NCI-H526 treated with DMSO at 0.1 percent for 48 hours (cell line): ENCODE measurements around the gene REXO1.

Experiments
- DNase-seq: peaks from one replicate; lab custom pipeline; 2025; lab: John Stamatoyannopoulos, UW

The REXO1 gene

GRCh38 chr19:1766800-1767352 lies 81.4 kb downstream of the REXO1 start:
- DNase-seq, result no peak

DNA sequence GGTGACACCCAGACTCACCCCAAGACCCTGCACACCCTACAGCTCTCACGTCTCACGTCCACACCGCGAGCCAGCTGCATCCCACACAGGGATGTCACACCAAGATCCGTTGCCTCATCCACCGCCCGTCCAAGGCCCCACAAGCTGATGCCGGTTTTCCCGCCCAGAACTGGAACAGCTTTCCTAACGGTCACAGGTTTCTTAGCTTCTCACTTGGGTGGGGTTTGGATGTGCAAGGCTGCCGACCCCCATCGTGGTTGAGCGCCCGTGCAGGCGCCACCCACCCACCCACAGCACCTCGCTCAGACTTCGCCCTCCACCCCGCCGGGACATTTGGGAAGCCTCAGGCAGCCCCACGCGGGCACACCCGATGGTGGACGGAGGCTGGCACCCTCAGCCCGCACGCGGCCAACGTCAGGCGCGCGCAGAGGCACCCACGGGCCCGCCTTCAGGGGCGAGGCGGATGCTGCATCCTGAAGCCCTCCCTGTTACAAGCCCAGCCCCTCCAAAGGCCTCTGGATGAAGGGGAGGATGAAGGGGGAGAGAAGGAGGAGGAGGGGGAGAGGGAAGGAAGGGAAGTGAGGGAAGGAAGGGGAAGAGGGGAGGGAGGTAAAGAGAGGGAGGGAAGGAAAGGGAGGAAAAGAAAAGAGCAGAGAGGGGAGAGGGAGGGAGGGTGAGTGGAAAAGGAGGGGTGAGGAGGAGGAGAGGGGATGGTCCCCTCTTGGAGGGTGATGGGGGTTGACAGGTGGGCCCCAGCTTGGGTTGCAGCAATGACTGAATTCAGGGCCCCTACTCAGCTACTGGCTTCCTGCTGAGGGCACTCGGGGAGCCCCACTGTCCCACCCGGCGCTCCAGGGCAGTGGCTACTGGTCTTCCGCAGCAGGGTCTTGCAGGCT lies 82.1 kb downstream of the REXO1 start:
- DNase-seq, result no peak
